ENCODE data around the gene RDM1.

GRCh38 chr17:35977509-35977908 lies 46.9 kb upstream of the RDM1 start:
- TF ChIP-seq POLR2A (IDR thresholded peaks at IDR 0.05) (no peak), POLR2AphosphoS5 (IDR thresholded peaks at IDR 0.05) (peak in 1 of 3 donors; percentile 36)
- TF ChIP-seq, protein P1, sequence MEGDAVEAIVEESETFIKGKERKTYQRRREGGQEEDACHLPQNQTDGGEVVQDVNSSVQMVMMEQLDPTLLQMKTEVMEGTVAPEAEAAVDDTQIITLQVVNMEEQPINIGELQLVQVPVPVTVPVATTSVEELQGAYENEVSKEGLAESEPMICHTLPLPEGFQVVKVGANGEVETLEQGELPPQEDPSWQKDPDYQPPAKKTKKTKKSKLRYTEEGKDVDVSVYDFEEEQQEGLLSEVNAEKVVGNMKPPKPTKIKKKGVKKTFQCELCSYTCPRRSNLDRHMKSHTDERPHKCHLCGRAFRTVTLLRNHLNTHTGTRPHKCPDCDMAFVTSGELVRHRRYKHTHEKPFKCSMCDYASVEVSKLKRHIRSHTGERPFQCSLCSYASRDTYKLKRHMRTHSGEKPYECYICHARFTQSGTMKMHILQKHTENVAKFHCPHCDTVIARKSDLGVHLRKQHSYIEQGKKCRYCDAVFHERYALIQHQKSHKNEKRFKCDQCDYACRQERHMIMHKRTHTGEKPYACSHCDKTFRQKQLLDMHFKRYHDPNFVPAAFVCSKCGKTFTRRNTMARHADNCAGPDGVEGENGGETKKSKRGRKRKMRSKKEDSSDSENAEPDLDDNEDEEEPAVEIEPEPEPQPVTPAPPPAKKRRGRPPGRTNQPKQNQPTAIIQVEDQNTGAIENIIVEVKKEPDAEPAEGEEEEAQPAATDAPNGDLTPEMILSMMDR (IDR thresholded peaks at IDR 0.05 in 8 of 11, conservative IDR thresholded peaks at IDR 0.05 in 3 of 11) = no peak
